ENCODE results near the gene ASPHD2. TPM values are rescaled to one million over a fixed set of nuclear protein-coding genes. Genes with fewer than 3 reads are reported as not detected.

The ASPHD2 gene
- total and polyA plus RNA-seq, 2 of the 13 experiments (the other 11 are each of a cell fraction or from before 2014, with no cell fraction given): 0.04 TPM

DNA sequence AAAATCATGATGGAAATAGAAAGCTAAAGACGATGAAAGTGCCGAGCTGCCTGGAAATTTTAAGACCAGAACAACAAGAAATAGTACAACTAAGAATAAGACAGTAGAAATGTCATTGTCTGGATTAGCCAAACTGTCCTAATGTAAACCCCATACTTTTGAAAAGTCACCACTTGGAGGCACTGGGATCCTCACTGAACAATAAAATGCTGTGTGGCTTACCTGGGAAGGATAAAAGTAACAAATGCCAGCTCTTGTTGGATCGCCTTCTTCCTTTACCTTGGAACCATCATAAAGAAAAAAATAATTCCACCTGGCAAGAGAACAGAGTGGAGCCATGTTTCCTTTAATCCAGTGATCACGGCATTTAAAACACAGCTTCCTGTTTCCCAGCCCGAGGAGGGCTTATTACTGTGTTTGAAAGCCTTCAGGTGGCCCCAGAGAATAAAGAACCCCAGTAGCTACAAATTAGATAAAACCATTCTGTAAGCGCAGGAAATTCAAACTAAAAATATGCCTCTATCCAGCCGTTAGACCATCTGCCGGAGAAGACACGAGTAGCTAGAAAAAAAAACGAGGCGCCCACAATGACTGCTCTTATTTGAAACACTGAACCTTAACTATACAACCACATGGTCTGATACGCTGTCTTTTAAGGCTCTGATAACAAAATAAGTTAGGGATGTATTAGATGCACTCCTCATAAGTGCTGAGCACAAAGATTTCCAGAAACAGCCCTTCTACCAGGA lies 50.2 kb downstream of the ASPHD2 start (continued):
- TF ChIP-seq REST (IDR thresholded peaks at IDR 0.05; ENCODE audit: borderline replicate concordance in 1 of 2, low read depth in 1 of 2, low read length in 2 of 2) (no peak), ZNF709 (CRISPR knock-in tag; IDR thresholded peaks at IDR 0.05) (no peak), KAT2B (IDR thresholded peaks at IDR 0.05; ENCODE audit: borderline replicate concordance, low read depth, low read length) (no peak), ATF1 (CRISPR knock-in tag; IDR thresholded peaks at IDR 0.05) (no peak), ARID3A (IDR thresholded peaks at IDR 0.05; ENCODE audit: low read depth, low read length) (0 out of 2 replicates have a peak, but pooled peaks have one; percentile 24), USF2 (IDR thresholded peaks at IDR 0.05; ENCODE audit: low read depth, low read length) (no peak), USF2 (CRISPR knock-in tag; IDR thresholded peaks at IDR 0.05; ENCODE audit: borderline replicate concordance) (no peak), MAFK (conservative IDR thresholded peaks at IDR 0.05 in 1 of 2, IDR thresholded peaks at IDR 0.05 in 1 of 2; ENCODE audit: low read length in 2 of 2) (peak in 1 of 2 experiments; percentile 57; a peak in 2 of 4 replicates), ZNF577 (CRISPR knock-in tag; IDR thresholded peaks at IDR 0.05; ENCODE audit: borderline replicate concordance, low read depth) (0 out of 2 replicates have a peak, but pooled peaks have one; percentile 29), ZFP82 (CRISPR knock-in tag; IDR thresholded peaks at IDR 0.05; ENCODE audit: borderline replicate concordance) (no peak), HES4 (CRISPR knock-in tag; IDR thresholded peaks at IDR 0.05; ENCODE audit: borderline replicate concordance) (no peak), RBFOX2 (IDR thresholded peaks at IDR 0.05; ENCODE audit: low read depth, low read length) (0 out of 2 replicates have a peak, but pooled peaks have one; percentile 67), ZNF549 (CRISPR knock-in tag; IDR thresholded peaks at IDR 0.05) (0 out of 2 replicates have a peak, but pooled peaks have one; percentile 8), ETV6 (CRISPR knock-in tag; conservative IDR thresholded peaks at IDR 0.05) (no peak), TARDBP (CRISPR knock-in tag; IDR thresholded peaks at IDR 0.05) (0 out of 2 replicates have a peak, but pooled peaks have one; percentile 3), RXRB (CRISPR knock-in tag; IDR thresholded peaks at IDR 0.05; ENCODE audit: borderline replicate concordance) (peak; percentile 30; the same call in 1 of the 2 replicates)

All from HepG2 (cell line).